ENCODE results near the gene IMMP2L. TPM values are rescaled to one million over a fixed set of nuclear protein-coding genes. Genes with fewer than 3 reads are reported as not detected.

Gene IMMP2L
- total RNA-seq, 4 donors from 2014 or later, result 23.8 to 30.0 (median 27.7) TPM

GRCh38 chr7:111006691-111007090, 555.6 kb downstream of the IMMP2L start:
- Histone ChIP-seq H3K27ac (no peak overlapping the region), H3K27me3 (no peaks in the 10 kb centered on the region), H3K4me1 (peaks cover 5 to 7% of the 10 kb centered on the region in 2 donors), H3K9me3 (no peaks in the 10 kb centered on the region), H3K4me3 (replicated peaks in 1 of 3) (no peak overlapping the region), H3K36me3 (no peaks in the 10 kb centered on the region)
- TF ChIP-seq POLR2A (IDR thresholded peaks at IDR 0.05) (no peak), CTCF (IDR thresholded peaks at IDR 0.05) (no peak)
- DNase-seq, result no peak
- 95% methylated on average over 2 of the region's 2 CpGs for WGBS, 2 donors
- intact Hi-C loops (cut with DNase I), result no loop called here

GRCh38 chr7:111006040-111006439, 556.3 kb downstream of the IMMP2L start:
- 62 to 65% methylated on average over 3 of the region's 3 CpGs for WGBS, 2 donors
- H3K27ac ChIP-seq, result no peak overlapping the region
- DNase-seq, result no peak
- H3K27me3 ChIP-seq, result no peaks in the 10 kb centered on the region
- peaks cover 5 to 7% of the 10 kb centered on the region in 2 donors for H3K4me1 ChIP-seq
- no peaks in the 10 kb centered on the region for H3K36me3 ChIP-seq
- no peaks in the 10 kb centered on the region for H3K9me3 ChIP-seq
- TF ChIP-seq POLR2A (IDR thresholded peaks at IDR 0.05), result no peak
- TF ChIP-seq CTCF (IDR thresholded peaks at IDR 0.05), result no peak
- H3K4me3 ChIP-seq (replicated peaks in 1 of 3), result no peak overlapping the region
- intact Hi-C loops (cut with DNase I), result no loop called here

GRCh38 chr7:111005445-111005844, 556.8 kb downstream of the IMMP2L start:
- Histone ChIP-seq H3K9me3 (no peaks in the 10 kb centered on the region), H3K4me3 (replicated peaks in 1 of 3) (no peak overlapping the region), H3K36me3 (no peaks in the 10 kb centered on the region), H3K27ac (no peak overlapping the region), H3K27me3 (no peaks in the 10 kb centered on the region), H3K4me1 (peaks cover 5 to 7% of the 10 kb centered on the region in 2 donors)
- no peak for DNase-seq
- TF ChIP-seq CTCF (IDR thresholded peaks at IDR 0.05) (no peak), POLR2A (IDR thresholded peaks at IDR 0.05) (no peak)
- 67 to 82% methylated on average over 1 of the region's 1 CpG for WGBS, 2 donors
- intact Hi-C loops (cut with DNase I), result no loop called here

GRCh38 chr7:111004310-111004901, 557.9 kb downstream of the IMMP2L start:
- intact Hi-C loops (cut with DNase I), result no loop called here
- no peaks in the 10 kb centered on the region for H3K36me3 ChIP-seq
- H3K4me1 ChIP-seq, result peaks cover 5 to 7% of the 10 kb centered on the region in 2 donors

More at GRCh38 chr7:111004310-111004901, 557.9 kb downstream of the IMMP2L start:
- WGBS, 2 donors, result 92% methylated on average over 4 of the region's 4 CpGs
- TF ChIP-seq CTCF (IDR thresholded peaks at IDR 0.05) (no peak), POLR2A (IDR thresholded peaks at IDR 0.05) (no peak)
- H3K27me3 ChIP-seq, result no peaks in the 10 kb centered on the region
- H3K27ac ChIP-seq, result no peak overlapping the region
- no peak for DNase-seq
- H3K9me3 ChIP-seq, result no peaks in the 10 kb centered on the region
- no peak overlapping the region for H3K4me3 ChIP-seq (replicated peaks in 1 of 3)

All from thyroid gland (tissue), 4 donors.